ENCODE measurements around the gene SCARB1.

SCARB1 gene

DNA sequence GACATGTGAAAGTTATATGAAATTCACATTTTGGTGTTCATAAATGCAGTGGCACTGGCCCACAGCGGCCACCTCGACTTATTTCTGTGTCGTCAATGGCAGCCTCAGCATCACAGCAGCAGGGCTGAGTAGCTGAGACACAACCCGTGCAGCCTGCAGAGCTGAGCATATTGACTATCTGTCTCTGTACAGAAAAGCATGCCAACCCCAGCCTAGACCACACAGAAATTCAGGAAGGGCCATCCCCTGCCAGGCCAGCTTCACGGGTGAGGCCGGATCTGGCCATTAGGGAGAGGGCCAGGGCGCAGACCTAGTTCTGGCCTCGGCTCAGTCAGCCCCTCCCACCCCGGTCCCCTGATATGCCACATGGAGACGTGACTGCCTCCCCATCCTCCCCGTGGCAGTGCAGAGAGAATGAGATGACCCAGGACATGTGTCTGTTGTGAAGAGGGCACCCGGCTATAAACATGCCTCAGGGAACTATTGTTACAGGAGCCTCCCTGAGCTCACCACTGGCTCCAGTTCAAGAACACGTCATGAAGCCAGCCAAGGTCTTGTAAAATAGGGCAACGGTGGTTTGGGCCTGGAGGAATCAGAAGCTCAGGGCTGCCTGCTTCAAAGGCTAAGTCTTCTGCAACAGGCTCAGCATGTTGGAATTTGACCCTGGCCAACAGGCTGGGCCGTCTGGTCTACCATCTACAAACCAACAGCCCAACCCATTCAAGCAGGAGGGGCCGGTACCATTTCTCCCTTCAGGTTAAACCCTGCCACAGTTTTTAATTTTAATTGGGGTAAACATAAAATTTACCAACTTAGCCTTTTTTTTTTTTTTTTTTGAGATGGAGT, 25.5 kb downstream of the SCARB1 start:
- Histone ChIP-seq H3K36me3 (ENCODE audit: control insufficient read depth in 1 of 2, insufficient read depth in 2 of 2, low read length in 2 of 2) (no peaks in the 10 kb centered on the region), H3K9ac (ENCODE audit: low read length) (no peak overlapping the region), H3K14ac (ENCODE audit: low read length) (no peak overlapping the region), H4K91ac (ENCODE audit: low read depth, low read length) (peak overlapping the region; percentile 17), H3K9me3 (ENCODE audit: insufficient read depth, low read depth, low read length) (peaks cover 2% of the 10 kb centered on the region), H3K27me3 (ENCODE audit: insufficient read depth, low read length) (no peaks in the 10 kb centered on the region), H3K4me2 (ENCODE audit: low read length) (no peak overlapping the region), H2BK5ac (ENCODE audit: low read depth, low read length, poor library complexity) (no peak overlapping the region), H4K8ac (ENCODE audit: low read depth, low read length) (no peak overlapping the region), H3K4me1 (ENCODE audit: control insufficient read depth in 1 of 2, insufficient read depth in 2 of 2, low read length in 2 of 2) (peaks cover 3 to 7% of the 10 kb centered on the region in 2 experiments), H3K27ac (ENCODE audit: low read depth, low read length) (peak overlapping the region; percentile 30), H2AFZ (ENCODE audit: insufficient read depth, low read length, poor library complexity) (no peak overlapping the region), H3K18ac (ENCODE audit: low read length) (peak overlapping the region; percentile 31), H3K4ac (ENCODE audit: low read depth, low read length) (no peak overlapping the region), H2BK120ac (ENCODE audit: insufficient read depth, low read length, poor library complexity) (no peak overlapping the region), H4K12ac (ENCODE audit: low read depth, low read length) (no peak overlapping the region), H2AK5ac (ENCODE audit: low read length) (no peak overlapping the region), H3K79me2 (ENCODE audit: control insufficient read depth, insufficient read depth, low read length, poor library complexity) (peaks cover 2% of the 10 kb centered on the region), H3K23ac (ENCODE audit: low read length) (no peak overlapping the region), H2BK12ac (ENCODE audit: low read length) (peak overlapping the region; percentile 0), H3K79me1 (ENCODE audit: low read length) (peaks cover 7% of the 10 kb centered on the region), H3K4me3 (ENCODE audit: low read depth, low read length) (no peak overlapping the region)
- peak; percentile 99 for DNase-seq
- no CpG with 5 or more reads among the region's 16 CpGs for WGBS (ENCODE audit: extremely low coverage, insufficient coverage, insufficient read length)

DNA sequence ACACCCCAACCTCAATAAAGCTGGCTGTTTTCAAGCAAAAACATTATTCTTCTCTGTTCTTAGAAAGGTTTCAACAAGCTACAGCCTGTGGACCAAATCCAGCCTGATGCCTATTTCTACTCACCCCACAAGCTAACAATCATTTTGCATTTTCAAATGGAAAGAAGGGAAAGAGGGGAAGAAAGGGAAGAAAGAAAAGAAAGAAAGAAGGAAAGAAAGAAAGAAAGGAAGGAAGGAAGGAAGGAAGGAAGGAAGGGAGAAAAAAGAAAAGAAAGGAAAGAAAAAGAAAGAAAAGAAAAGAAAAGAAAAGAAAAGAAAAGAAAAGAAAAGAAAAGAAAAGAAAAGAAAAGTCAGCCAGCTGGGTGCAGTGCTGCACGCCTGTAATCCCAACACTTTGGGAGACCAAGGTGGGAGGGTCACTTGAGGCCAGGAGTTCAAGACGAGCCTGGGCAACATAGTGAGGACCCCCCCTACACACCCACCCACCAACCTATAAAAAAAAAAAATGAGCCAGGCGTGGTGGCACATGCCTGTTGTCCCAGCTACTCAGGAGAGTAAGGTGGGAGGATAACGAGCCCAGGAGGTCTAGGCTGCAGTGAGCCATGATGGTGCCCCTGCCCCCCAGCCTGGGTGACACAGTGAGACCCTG, 26.3 kb downstream of the SCARB1 start:
- Histone ChIP-seq H3K4ac (ENCODE audit: low read depth, low read length) (no peak overlapping the region), H4K12ac (ENCODE audit: low read depth, low read length) (no peak overlapping the region), H3K27ac (ENCODE audit: low read depth, low read length) (peak overlapping the region; percentile 29), H3K79me2 (ENCODE audit: control insufficient read depth, insufficient read depth, low read length, poor library complexity) (peaks cover 2% of the 10 kb centered on the region), H3K23ac (ENCODE audit: low read length) (no peak overlapping the region), H2AFZ (ENCODE audit: insufficient read depth, low read length, poor library complexity) (no peak overlapping the region), H3K79me1 (ENCODE audit: low read length) (peaks cover 7% of the 10 kb centered on the region), H3K27me3 (ENCODE audit: insufficient read depth, low read length) (no peaks in the 10 kb centered on the region), H3K9ac (ENCODE audit: low read length) (no peak overlapping the region), H2BK120ac (ENCODE audit: insufficient read depth, low read length, poor library complexity) (no peak overlapping the region), H2BK12ac (ENCODE audit: low read length) (no peak overlapping the region), H4K8ac (ENCODE audit: low read depth, low read length) (no peak overlapping the region), H2BK5ac (ENCODE audit: low read depth, low read length, poor library complexity) (no peak overlapping the region), H3K4me3 (ENCODE audit: low read depth, low read length) (no peak overlapping the region), H3K14ac (ENCODE audit: low read length) (no peak overlapping the region), H3K18ac (ENCODE audit: low read length) (no peak overlapping the region), H3K9me3 (ENCODE audit: insufficient read depth, low read depth, low read length) (peaks cover 2% of the 10 kb centered on the region), H3K36me3 (ENCODE audit: control insufficient read depth in 1 of 2, insufficient read depth in 2 of 2, low read length in 2 of 2) (no peaks in the 10 kb centered on the region), H4K91ac (ENCODE audit: low read depth, low read length) (peak overlapping the region; percentile 22), H3K4me2 (ENCODE audit: low read length) (no peak overlapping the region), H3K4me1 (ENCODE audit: control insufficient read depth in 1 of 2, insufficient read depth in 2 of 2, low read length in 2 of 2) (peaks cover 3 to 7% of the 10 kb centered on the region in 2 experiments), H2AK5ac (ENCODE audit: low read length) (no peak overlapping the region)
- no peak for DNase-seq
- WGBS (ENCODE audit: extremely low coverage, insufficient coverage, insufficient read length) = no CpG with 5 or more reads among the region's 4 CpGs

DNA sequence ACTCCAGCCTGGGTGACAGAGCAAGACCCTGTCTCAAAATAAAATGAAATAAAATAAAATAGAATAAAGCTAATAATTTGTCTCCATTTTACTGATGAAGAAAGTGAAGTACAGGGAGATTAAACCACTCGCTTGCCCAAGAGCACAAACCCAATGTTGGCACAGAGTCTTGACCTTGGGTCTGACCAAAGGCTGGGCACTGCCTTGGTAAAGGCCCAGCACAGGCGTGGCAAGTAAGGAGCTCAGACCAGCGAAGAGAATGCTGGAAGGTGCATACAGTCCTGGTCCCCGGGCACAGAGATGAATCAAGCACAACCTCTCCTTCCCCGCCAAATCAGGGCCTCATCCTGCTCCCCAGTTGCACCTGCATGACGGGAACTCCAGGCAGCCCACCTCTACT, 26.9 kb downstream of the SCARB1 start:
- WGBS (ENCODE audit: extremely low coverage, insufficient coverage, insufficient read length) = no CpG with 5 or more reads among the region's 6 CpGs
- H3K9ac ChIP-seq (ENCODE audit: low read length) = no peak overlapping the region

DNA sequence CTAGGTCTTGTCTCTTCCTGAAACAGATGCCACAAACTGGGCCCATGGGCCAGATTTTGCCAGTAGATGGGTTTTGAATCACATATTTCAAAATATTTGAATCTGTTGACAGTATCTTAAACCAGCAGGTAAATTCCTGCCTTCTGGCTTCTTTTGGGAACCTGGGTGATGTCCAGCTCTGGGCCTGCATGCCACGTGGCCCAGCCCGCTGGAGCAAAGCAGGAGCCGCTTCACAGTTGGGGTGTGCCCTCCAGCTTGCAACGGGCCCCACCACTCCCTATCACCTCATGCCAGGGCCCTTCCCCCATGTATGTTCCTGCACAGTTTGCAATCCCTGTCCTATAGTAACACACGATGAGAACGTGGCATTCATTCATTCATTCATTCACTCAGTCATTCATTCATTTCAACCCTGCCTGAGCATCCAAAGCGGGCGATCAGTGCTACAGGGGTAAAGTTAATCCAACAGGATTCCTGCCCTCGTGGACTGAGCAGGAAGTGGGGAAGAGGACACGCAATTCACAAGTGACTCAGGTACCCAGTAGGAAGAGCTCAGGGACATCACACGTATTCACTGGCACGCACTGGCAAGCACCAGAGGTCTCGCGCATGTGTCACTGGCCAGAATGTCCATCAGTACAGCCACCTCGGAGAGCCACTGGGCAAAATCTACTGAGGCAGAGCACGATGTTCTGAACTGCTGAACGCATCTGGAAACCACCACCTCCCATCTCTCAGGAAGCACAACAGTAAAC, 27.8 kb downstream of the SCARB1 start:
- Histone ChIP-seq H3K14ac (ENCODE audit: low read length) (no peak overlapping the region), H2BK5ac (ENCODE audit: low read depth, low read length, poor library complexity) (no peak overlapping the region), H3K36me3 (ENCODE audit: control insufficient read depth in 1 of 2, insufficient read depth in 2 of 2, low read length in 2 of 2) (no peaks in the 10 kb centered on the region), H3K79me2 (ENCODE audit: control insufficient read depth, insufficient read depth, low read length, poor library complexity) (peaks cover 2% of the 10 kb centered on the region), H3K4me2 (ENCODE audit: low read length) (no peak overlapping the region), H4K12ac (ENCODE audit: low read depth, low read length) (no peak overlapping the region), H4K8ac (ENCODE audit: low read depth, low read length) (no peak overlapping the region), H3K27ac (ENCODE audit: low read depth, low read length) (no peak overlapping the region), H3K9me3 (ENCODE audit: insufficient read depth, low read depth, low read length) (peaks cover 2% of the 10 kb centered on the region), H3K4me3 (ENCODE audit: low read depth, low read length) (no peak overlapping the region), H2AK5ac (ENCODE audit: low read length) (no peak overlapping the region), H4K91ac (ENCODE audit: low read depth, low read length) (peak overlapping the region; percentile 53), H2BK120ac (ENCODE audit: insufficient read depth, low read length, poor library complexity) (no peak overlapping the region), H2BK12ac (ENCODE audit: low read length) (no peak overlapping the region), H3K9ac (ENCODE audit: low read length) (no peak overlapping the region), H2AFZ (ENCODE audit: insufficient read depth, low read length, poor library complexity) (no peak overlapping the region), H3K4ac (ENCODE audit: low read depth, low read length) (no peak overlapping the region), H3K27me3 (ENCODE audit: insufficient read depth, low read length) (no peaks in the 10 kb centered on the region), H3K79me1 (ENCODE audit: low read length) (peaks cover 10% of the 10 kb centered on the region), H3K18ac (ENCODE audit: low read length) (peak overlapping the region; percentile 34), H3K4me1 (ENCODE audit: control insufficient read depth in 1 of 2, insufficient read depth in 2 of 2, low read length in 2 of 2) (peaks cover 5 to 9% of the 10 kb centered on the region in 2 experiments), H3K23ac (ENCODE audit: low read length) (no peak overlapping the region)
- WGBS (ENCODE audit: extremely low coverage, insufficient coverage, insufficient read length) = no CpG with 5 or more reads among the region's 17 CpGs
- DNase-seq = peak; percentile 72 to 73

More for the DNA sequence above, 26.9 kb downstream of the SCARB1 start:
- DNase-seq = no peak
- peaks cover 2% of the 10 kb centered on the region for H3K79me2 ChIP-seq (ENCODE audit: control insufficient read depth, insufficient read depth, low read length, poor library complexity)
- no peak overlapping the region for H3K4me2 ChIP-seq (ENCODE audit: low read length)
- no peaks in the 10 kb centered on the region for H3K27me3 ChIP-seq (ENCODE audit: insufficient read depth, low read length)
- peak overlapping the region; percentile 41 for H3K18ac ChIP-seq (ENCODE audit: low read length)
- H3K27ac ChIP-seq (ENCODE audit: low read depth, low read length) = no peak overlapping the region
- H4K12ac ChIP-seq (ENCODE audit: low read depth, low read length) = no peak overlapping the region
- H3K4me3 ChIP-seq (ENCODE audit: low read depth, low read length) = no peak overlapping the region
- H2BK12ac ChIP-seq (ENCODE audit: low read length) = peak overlapping the region; percentile 90
- H3K14ac ChIP-seq (ENCODE audit: low read length) = peak overlapping the region; percentile 67
- no peak overlapping the region for H3K4ac ChIP-seq (ENCODE audit: low read depth, low read length)
- peaks cover 2% of the 10 kb centered on the region for H3K9me3 ChIP-seq (ENCODE audit: insufficient read depth, low read depth, low read length)
- peak overlapping the region; percentile 75 for H2AK5ac ChIP-seq (ENCODE audit: low read length)
- H3K4me1 ChIP-seq (ENCODE audit: control insufficient read depth in 1 of 2, insufficient read depth in 2 of 2, low read length in 2 of 2) = peaks cover 3 to 7% of the 10 kb centered on the region in 2 experiments
- peak overlapping the region; percentile 7 for H4K8ac ChIP-seq (ENCODE audit: low read depth, low read length)
- H3K23ac ChIP-seq (ENCODE audit: low read length) = no peak overlapping the region
- H4K91ac ChIP-seq (ENCODE audit: low read depth, low read length) = no peak overlapping the region
- no peak overlapping the region for H2BK5ac ChIP-seq (ENCODE audit: low read depth, low read length, poor library complexity)
- no peaks in the 10 kb centered on the region for H3K36me3 ChIP-seq (ENCODE audit: control insufficient read depth in 1 of 2, insufficient read depth in 2 of 2, low read length in 2 of 2)
- H3K79me1 ChIP-seq (ENCODE audit: low read length) = peaks cover 7% of the 10 kb centered on the region
- no peak overlapping the region for H2AFZ ChIP-seq (ENCODE audit: insufficient read depth, low read length, poor library complexity)
- peak overlapping the region; percentile 28 for H2BK120ac ChIP-seq (ENCODE audit: insufficient read depth, low read length, poor library complexity)
